Osteocyte (in vitro differentiated cells): ENCODE results near the gene ZNF521. TPM values are rescaled to one million over a fixed set of nuclear protein-coding genes. Genes with fewer than 3 reads are reported as not detected.

ENCODE experiments used
- DNase-seq: peaks from one replicate; pipeline ENCODE4 v3.0.0; 2021; ENCODE audit warnings: mixed read lengths; ENCODE audit not compliant: unreplicated experiment; ENCODE audit errors: extremely low spot score
- H3K27ac Mint-ChIP-seq: one replicate; pipeline ENCODE4 v1.8.0; 2021; ENCODE audit warnings: mild to moderate bottlenecking, mixed read lengths; ENCODE audit not compliant: unreplicated experiment
- H3K27me3 Mint-ChIP-seq: one replicate; pipeline ENCODE4 v1.8.0; 2021; ENCODE audit warnings: mixed read lengths; ENCODE audit not compliant: unreplicated experiment
- H3K36me3 Mint-ChIP-seq: one replicate; pipeline ENCODE4 v1.8.0; 2021; ENCODE audit warnings: mixed read lengths; ENCODE audit not compliant: unreplicated experiment
- H3K4me1 Mint-ChIP-seq: one replicate; pipeline ENCODE4 v1.8.0; 2021; ENCODE audit warnings: mixed read lengths; ENCODE audit not compliant: unreplicated experiment
- H3K4me3 Mint-ChIP-seq: one replicate; pipeline ENCODE4 v1.8.0; 2021; ENCODE audit warnings: mild to moderate bottlenecking, moderate library complexity, mixed read lengths; ENCODE audit not compliant: unreplicated experiment
- H3K9me3 Mint-ChIP-seq: one replicate; pipeline ENCODE4 v1.8.0; 2021; ENCODE audit warnings: mixed read lengths; ENCODE audit not compliant: unreplicated experiment
- CTCF ChIP-seq: fragments of 200-600 bp; sonication (generic); IDR thresholded peaks from 2 replicates; pipeline ENCODE4 v1.5.0; 2021; ENCODE audit warnings: antibody characterized with exemption, mild to moderate bottlenecking, moderate library complexity
- total RNA-seq: library from RNA; stranded (reverse); gene quantifications from 2 replicates; pipeline ENCODE4 v1.2.1, GENCODE V29; 2021

Gene ZNF521
- total RNA-seq, 1 donor from 2014 or later, result 57.1 TPM

GRCh38 chr18:25306671-25307070, 45.3 kb downstream of the ZNF521 start:
- no peak for TF ChIP-seq CTCF
- Mint-ChIP-seq H3K9me3 (no peaks in the 10 kb centered on the region), H3K27ac (no peak overlapping the region), H3K36me3 (peaks cover 23% of the 10 kb centered on the region), H3K27me3 (no peaks in the 10 kb centered on the region), H3K4me1 (peaks cover 26% of the 10 kb centered on the region), H3K4me3 (no peak overlapping the region)
- no peak for DNase-seq

- peaks cover 19% of the 10 kb centered on the region for H3K36me3 Mint-ChIP-seq
- H3K4me3 Mint-ChIP-seq, result no peak overlapping the region
- H3K27me3 Mint-ChIP-seq, result no peaks in the 10 kb centered on the region
- TF ChIP-seq CTCF, result no peak
- no peaks in the 10 kb centered on the region for H3K9me3 Mint-ChIP-seq
- no peak for DNase-seq
- peaks cover 16% of the 10 kb centered on the region for H3K4me1 Mint-ChIP-seq
- H3K27ac Mint-ChIP-seq, result no peak overlapping the region
Measured at GRCh38 chr18:25305584-25305983, 46.4 kb downstream of the ZNF521 start.

GRCh38 chr18:25300492-25300891, 51.5 kb downstream of the ZNF521 start:
- peaks cover 9% of the 10 kb centered on the region for H3K36me3 Mint-ChIP-seq
- no peak overlapping the region for H3K27ac Mint-ChIP-seq
- TF ChIP-seq CTCF, result no peak
- H3K9me3 Mint-ChIP-seq, result no peaks in the 10 kb centered on the region
- peaks cover 18% of the 10 kb centered on the region for H3K4me1 Mint-ChIP-seq
- H3K27me3 Mint-ChIP-seq, result no peaks in the 10 kb centered on the region
- DNase-seq, result no peak
- H3K4me3 Mint-ChIP-seq, result no peak overlapping the region

GRCh38 chr18:25299426-25300300, 52.3 kb downstream of the ZNF521 start:
- H3K36me3 Mint-ChIP-seq, result peaks cover 10% of the 10 kb centered on the region
- DNase-seq, result no peak
- TF ChIP-seq CTCF, result no peak
- H3K4me1 Mint-ChIP-seq, result peaks cover 17% of the 10 kb centered on the region
- no peaks in the 10 kb centered on the region for H3K27me3 Mint-ChIP-seq
- H3K9me3 Mint-ChIP-seq, result no peaks in the 10 kb centered on the region
- peak overlapping the region; percentile 57 for H3K27ac Mint-ChIP-seq
- H3K4me3 Mint-ChIP-seq, result no peak overlapping the region

- Mint-ChIP-seq H3K4me1 (peaks cover 17% of the 10 kb centered on the region), H3K27me3 (no peaks in the 10 kb centered on the region), H3K9me3 (no peaks in the 10 kb centered on the region), H3K27ac (peak overlapping the region; percentile 57), H3K4me3 (no peak overlapping the region), H3K36me3 (peaks cover 7% of the 10 kb centered on the region)
- TF ChIP-seq CTCF, result no peak
- no peak for DNase-seq
Measured at GRCh38 chr18:25298853-25299274, 53.1 kb downstream of the ZNF521 start.
